Progenitor cell of endocrine pancreas (in vitro differentiated cells): Measurements from ENCODE around the gene RGS18. TPM values are rescaled to one million over a fixed set of nuclear protein-coding genes. Genes with fewer than 3 reads are reported as not detected.

Source experiments
- DNase-seq: peaks from one replicate; pipeline ENCODE4 v3.0.0; 2021; ENCODE audit warnings: low spot score; ENCODE audit not compliant: unreplicated experiment
- H3K27ac Mint-ChIP-seq: 2 replicates; pipeline ENCODE4 v1.8.0; 2021; ENCODE audit warnings: mild to moderate bottlenecking, moderate library complexity, mixed read lengths
- H3K27me3 Mint-ChIP-seq: 2 replicates; pipeline ENCODE4 v1.8.0; 2021; ENCODE audit warnings: mixed read lengths
- H3K36me3 Mint-ChIP-seq: 2 replicates; pipeline ENCODE4 v1.8.0; 2022; ENCODE audit warnings: mixed read lengths; ENCODE audit not compliant: insufficient read depth
- H3K4me1 Mint-ChIP-seq: 2 replicates; pipeline ENCODE4 v1.8.0; 2021; ENCODE audit warnings: low read depth, mixed read lengths
- H3K4me3 Mint-ChIP-seq: 2 replicates; pipeline ENCODE4 v1.8.0; 2021; ENCODE audit warnings: low read depth, mild to moderate bottlenecking, moderate library complexity, mixed read lengths
- H3K9me3 Mint-ChIP-seq: 2 replicates; pipeline ENCODE4 v1.8.0; 2021; ENCODE audit warnings: low read depth, mixed read lengths
- total RNA-seq: library from RNA; stranded (reverse); gene quantifications from 2 replicates; pipeline ENCODE4 v1.2.1, GENCODE V29; 2021
- TF ChIP-seq, protein P1 (sequence below): fragments of 200-600 bp; sonication (generic); IDR thresholded peaks from one replicate; pipeline ENCODE4 v1.5.0; 2021; ENCODE audit warnings: antibody characterized with exemption, mild to moderate bottlenecking; ENCODE audit not compliant: unreplicated experiment

RGS18 gene
- total RNA-seq, 1 donor from 2014 or later = not detected

DNA sequence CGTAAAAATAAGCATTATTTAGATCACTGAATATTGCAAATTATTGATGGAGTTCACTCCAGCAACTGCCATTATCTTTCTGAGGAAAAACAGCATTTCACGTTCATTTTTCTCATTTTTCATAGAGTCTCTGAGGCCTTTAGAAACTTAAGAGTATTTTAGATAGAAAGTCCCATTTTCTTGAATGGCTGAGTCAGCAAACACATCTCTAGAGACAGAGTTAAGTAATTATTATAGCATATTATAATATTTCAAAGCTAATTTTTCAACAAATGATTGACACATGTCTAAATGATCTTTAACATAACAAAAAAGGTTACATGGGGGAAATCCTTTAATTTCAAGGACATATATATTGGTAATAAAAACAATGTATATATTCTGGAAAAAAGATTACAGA, 31.8 kb downstream of the RGS18 start:
- H3K27me3 Mint-ChIP-seq = no peaks in the 10 kb centered on the region
- TF ChIP-seq, protein P1, sequence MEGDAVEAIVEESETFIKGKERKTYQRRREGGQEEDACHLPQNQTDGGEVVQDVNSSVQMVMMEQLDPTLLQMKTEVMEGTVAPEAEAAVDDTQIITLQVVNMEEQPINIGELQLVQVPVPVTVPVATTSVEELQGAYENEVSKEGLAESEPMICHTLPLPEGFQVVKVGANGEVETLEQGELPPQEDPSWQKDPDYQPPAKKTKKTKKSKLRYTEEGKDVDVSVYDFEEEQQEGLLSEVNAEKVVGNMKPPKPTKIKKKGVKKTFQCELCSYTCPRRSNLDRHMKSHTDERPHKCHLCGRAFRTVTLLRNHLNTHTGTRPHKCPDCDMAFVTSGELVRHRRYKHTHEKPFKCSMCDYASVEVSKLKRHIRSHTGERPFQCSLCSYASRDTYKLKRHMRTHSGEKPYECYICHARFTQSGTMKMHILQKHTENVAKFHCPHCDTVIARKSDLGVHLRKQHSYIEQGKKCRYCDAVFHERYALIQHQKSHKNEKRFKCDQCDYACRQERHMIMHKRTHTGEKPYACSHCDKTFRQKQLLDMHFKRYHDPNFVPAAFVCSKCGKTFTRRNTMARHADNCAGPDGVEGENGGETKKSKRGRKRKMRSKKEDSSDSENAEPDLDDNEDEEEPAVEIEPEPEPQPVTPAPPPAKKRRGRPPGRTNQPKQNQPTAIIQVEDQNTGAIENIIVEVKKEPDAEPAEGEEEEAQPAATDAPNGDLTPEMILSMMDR = no peak

DNA sequence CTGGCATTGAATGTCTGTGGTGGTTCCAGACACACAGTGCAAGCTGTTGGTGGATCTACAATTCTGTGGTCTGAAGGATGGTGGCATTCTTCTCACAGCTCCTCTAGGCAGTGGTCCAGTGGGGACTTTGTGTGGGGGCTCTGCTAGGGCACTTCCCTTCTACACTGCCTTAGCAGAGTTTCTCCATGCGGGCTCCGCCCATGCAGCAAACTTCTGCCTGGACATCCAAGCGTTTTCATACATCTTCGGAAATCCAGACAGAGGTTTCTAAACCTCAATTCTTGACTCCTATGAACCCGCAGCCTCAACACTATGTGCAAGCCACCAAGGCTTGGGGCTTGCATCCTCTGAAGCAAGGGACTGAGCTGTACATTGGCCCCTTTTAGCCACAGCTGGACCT, 43.0 kb downstream of the RGS18 start:
- Mint-ChIP-seq H3K36me3 (peaks cover 5% of the 10 kb centered on the region), H3K9me3 (peaks cover 18% of the 10 kb centered on the region), H3K4me3 (no peak overlapping the region), H3K27me3 (no peaks in the 10 kb centered on the region), H3K27ac (no peak overlapping the region), H3K4me1 (no peaks in the 10 kb centered on the region)
- TF ChIP-seq, protein P1 = no peak
- no peak for DNase-seq

More for the DNA sequence above, 31.8 kb downstream of the RGS18 start:
- H3K9me3 Mint-ChIP-seq = no peaks in the 10 kb centered on the region
- H3K4me1 Mint-ChIP-seq = no peaks in the 10 kb centered on the region
- DNase-seq = no peak
- H3K36me3 Mint-ChIP-seq = no peaks in the 10 kb centered on the region
- H3K27ac Mint-ChIP-seq = no peak overlapping the region
- H3K4me3 Mint-ChIP-seq = no peak overlapping the region

GRCh38 chr1:192224396-192224795, 66.1 kb downstream of the RGS18 start:
- no peak for DNase-seq
- Mint-ChIP-seq H3K27me3 (no peaks in the 10 kb centered on the region), H3K4me3 (no peak overlapping the region), H3K4me1 (no peaks in the 10 kb centered on the region), H3K27ac (no peak overlapping the region), H3K9me3 (no peaks in the 10 kb centered on the region), H3K36me3 (no peaks in the 10 kb centered on the region)
- TF ChIP-seq, protein P1 = no peak

DNA sequence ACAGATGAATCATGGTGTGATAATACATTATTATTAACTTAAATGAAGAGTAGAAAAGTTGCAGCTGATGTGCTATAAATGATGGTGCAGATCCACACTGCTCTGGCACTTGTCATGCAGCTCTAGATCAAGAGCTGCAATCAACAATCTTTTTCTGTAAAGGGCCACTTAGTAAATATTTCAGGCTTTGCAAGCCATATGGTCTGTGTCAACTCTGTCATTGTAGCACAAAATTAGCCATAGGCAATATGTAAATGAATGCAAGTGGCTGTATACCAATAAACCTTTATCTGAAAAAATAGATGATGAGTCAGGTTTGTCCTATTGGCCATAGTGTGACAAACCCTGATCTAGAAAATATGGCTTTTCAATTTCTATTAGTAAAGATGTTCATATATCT, 66.6 kb downstream of the RGS18 start:
- H3K4me1 Mint-ChIP-seq = no peaks in the 10 kb centered on the region
- no peak overlapping the region for H3K27ac Mint-ChIP-seq
- TF ChIP-seq, protein P1 = no peak
- no peaks in the 10 kb centered on the region for H3K9me3 Mint-ChIP-seq
- no peaks in the 10 kb centered on the region for H3K27me3 Mint-ChIP-seq
- H3K36me3 Mint-ChIP-seq = no peaks in the 10 kb centered on the region
- H3K4me3 Mint-ChIP-seq = no peak overlapping the region
- DNase-seq = no peak

GRCh38 chr1:192225266-192225665, 67.0 kb downstream of the RGS18 start:
- Mint-ChIP-seq H3K27ac (no peak overlapping the region), H3K4me3 (no peak overlapping the region), H3K9me3 (no peaks in the 10 kb centered on the region), H3K4me1 (no peaks in the 10 kb centered on the region), H3K27me3 (no peaks in the 10 kb centered on the region), H3K36me3 (no peaks in the 10 kb centered on the region)
- no peak for DNase-seq
- TF ChIP-seq, protein P1 = no peak
